HG03520 (cell line): ENCODE measurements around the gene ZC3H18.

Experiments
- ATAC-seq: cut with Tn5 transposase; IDR thresholded peaks from one replicate; pipeline ENCODE4 v1.9.1; 2021; ENCODE audit warnings: mild to moderate bottlenecking, moderate library complexity; ENCODE audit not compliant: unreplicated experiment

The ZC3H18 gene

GRCh38 chr16:88619859-88620815 lies 49.9 kb downstream of the ZC3H18 start:
- ATAC-seq = no peak

GRCh38 chr16:88622125-88622524 lies 51.9 kb downstream of the ZC3H18 start:
- no peak for ATAC-seq

- ATAC-seq = no peak
Observed at GRCh38 chr16:88622866-88623265, 52.7 kb downstream of the ZC3H18 start.

- ATAC-seq = no peak
Observed at GRCh38 chr16:88623858-88624257, 53.7 kb downstream of the ZC3H18 start.

GRCh38 chr16:88624481-88624880 lies 54.3 kb downstream of the ZC3H18 start:
- ATAC-seq = no peak

GRCh38 chr16:88624977-88625576 lies 54.9 kb downstream of the ZC3H18 start:
- no peak for ATAC-seq

GRCh38 chr16:88626646-88627045 lies 56.4 kb downstream of the ZC3H18 start:
- no peak for ATAC-seq

GRCh38 chr16:88627531-88628411 lies 57.6 kb downstream of the ZC3H18 start:
- no peak for ATAC-seq

- no peak for ATAC-seq
Observed at GRCh38 chr16:88628512-88628974, 58.3 kb downstream of the ZC3H18 start.

- ATAC-seq = no peak
Observed at GRCh38 chr16:88629835-88630234, 59.6 kb downstream of the ZC3H18 start.

- no peak for ATAC-seq
Observed at GRCh38 chr16:88630433-88630832, 60.2 kb downstream of the ZC3H18 start.

GRCh38 chr16:88630941-88631340 lies 60.7 kb downstream of the ZC3H18 start:
- no peak for ATAC-seq

- no peak for ATAC-seq
Observed at GRCh38 chr16:88631384-88631783, 61.2 kb downstream of the ZC3H18 start.

- no peak for ATAC-seq
Observed at GRCh38 chr16:88631920-88632586, 61.9 kb downstream of the ZC3H18 start.

- ATAC-seq = no peak
Observed at GRCh38 chr16:88632587-88632930, 62.4 kb downstream of the ZC3H18 start.

- ATAC-seq = no peak
Observed at GRCh38 chr16:88633684-88634140, 63.5 kb downstream of the ZC3H18 start.

GRCh38 chr16:88634141-88634993 lies 64.2 kb downstream of the ZC3H18 start:
- ATAC-seq = no peak

GRCh38 chr16:88634994-88635670 lies 64.9 kb downstream of the ZC3H18 start:
- ATAC-seq = no peak

GRCh38 chr16:88635671-88636319 lies 65.6 kb downstream of the ZC3H18 start:
- ATAC-seq = no peak
